Esophagus squamous epithelium (tissue), 4 donors: ENCODE results near the gene MAGEF1.

Experiments
- CTCF ChIP-seq, 6 experiments: fragments of 450-650 bp in 4 of 6; fragments of 200-600 bp in 2 of 6; sonication (generic) in 2 of 6; IDR thresholded peaks; one replicate each; pipeline ENCODE4 v1.5.1; 2016 to 2019; ENCODE audit warnings: antibody characterized with exemption in 6 of 6, mild to moderate bottlenecking in 4 of 6, moderate library complexity in 4 of 6
- POLR2A ChIP-seq, 4 donors: fragments of 450-650 bp; IDR thresholded peaks; one replicate each; pipeline ENCODE4 v1.6.1; 2017; ENCODE audit warnings: antibody characterized with exemption in 4 of 4, mild to moderate bottlenecking in 4 of 4, moderate library complexity in 3 of 4

GRCh38 chr3:184672335-184672734, 39.5 kb downstream of the MAGEF1 start:
- no peak for TF ChIP-seq CTCF (IDR thresholded peaks at IDR 0.05)
- no peak for TF ChIP-seq POLR2A (IDR thresholded peaks at IDR 0.05)
